Stimulated activated CD8-positive, alpha-beta memory T cell treated with anti-CD3 and anti-CD28 coated beads, Interleukin-4, amount 100 ng/mL, for 4 hours (primary cell): ENCODE measurements around the gene ATP2A1.
"Not testable (repeated sequence)": the region's sequence is repeated elsewhere in the genome, so short reads cannot be mapped to it uniquely, and the experiment has no call there.

Experiments
- DNase-seq, 2 donors: peaks; one replicate each; pipeline ENCODE4 v3.0.0-alpha.2; 2020; ENCODE audit warnings: low read depth in 2 of 2, low spot score in 1 of 2

The ATP2A1 gene

DNA sequence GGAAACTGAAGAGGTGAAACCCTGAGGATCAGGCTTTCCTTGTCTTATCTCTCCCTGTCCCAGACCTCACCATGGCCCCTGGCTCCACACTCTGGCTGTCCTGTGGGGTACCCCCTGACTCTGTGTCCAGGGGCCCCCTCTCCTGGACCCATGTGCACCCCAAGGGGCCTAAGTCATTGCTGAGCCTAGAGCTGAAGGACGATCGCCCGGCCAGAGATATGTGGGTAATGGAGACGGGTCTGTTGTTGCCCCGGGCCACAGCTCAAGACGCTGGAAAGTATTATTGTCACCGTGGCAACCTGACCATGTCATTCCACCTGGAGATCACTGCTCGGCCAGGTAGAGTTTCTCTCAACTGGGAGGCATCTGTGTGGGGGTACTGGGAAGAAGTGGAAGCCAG lies 54.9 kb downstream of the ATP2A1 start:
- no peak for DNase-seq

DNA sequence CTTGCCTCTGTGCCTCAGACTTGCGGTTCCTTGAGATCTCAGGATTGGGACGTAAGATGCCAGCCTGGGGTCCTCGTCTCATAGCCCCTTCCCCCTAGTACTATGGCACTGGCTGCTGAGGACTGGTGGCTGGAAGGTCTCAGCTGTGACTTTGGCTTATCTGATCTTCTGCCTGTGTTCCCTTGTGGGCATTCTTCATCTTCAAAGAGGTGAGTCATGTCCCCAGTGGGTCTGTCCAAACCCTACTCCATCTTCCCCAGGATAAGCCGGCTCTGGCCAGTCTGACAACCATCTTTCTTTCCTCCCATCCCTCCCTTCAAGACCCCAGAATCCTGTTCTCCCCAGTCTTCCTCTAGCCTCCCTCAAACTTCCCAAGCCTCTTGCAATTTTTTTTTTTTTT lies 57.1 kb downstream of the ATP2A1 start:
- DNase-seq: no peak

DNA sequence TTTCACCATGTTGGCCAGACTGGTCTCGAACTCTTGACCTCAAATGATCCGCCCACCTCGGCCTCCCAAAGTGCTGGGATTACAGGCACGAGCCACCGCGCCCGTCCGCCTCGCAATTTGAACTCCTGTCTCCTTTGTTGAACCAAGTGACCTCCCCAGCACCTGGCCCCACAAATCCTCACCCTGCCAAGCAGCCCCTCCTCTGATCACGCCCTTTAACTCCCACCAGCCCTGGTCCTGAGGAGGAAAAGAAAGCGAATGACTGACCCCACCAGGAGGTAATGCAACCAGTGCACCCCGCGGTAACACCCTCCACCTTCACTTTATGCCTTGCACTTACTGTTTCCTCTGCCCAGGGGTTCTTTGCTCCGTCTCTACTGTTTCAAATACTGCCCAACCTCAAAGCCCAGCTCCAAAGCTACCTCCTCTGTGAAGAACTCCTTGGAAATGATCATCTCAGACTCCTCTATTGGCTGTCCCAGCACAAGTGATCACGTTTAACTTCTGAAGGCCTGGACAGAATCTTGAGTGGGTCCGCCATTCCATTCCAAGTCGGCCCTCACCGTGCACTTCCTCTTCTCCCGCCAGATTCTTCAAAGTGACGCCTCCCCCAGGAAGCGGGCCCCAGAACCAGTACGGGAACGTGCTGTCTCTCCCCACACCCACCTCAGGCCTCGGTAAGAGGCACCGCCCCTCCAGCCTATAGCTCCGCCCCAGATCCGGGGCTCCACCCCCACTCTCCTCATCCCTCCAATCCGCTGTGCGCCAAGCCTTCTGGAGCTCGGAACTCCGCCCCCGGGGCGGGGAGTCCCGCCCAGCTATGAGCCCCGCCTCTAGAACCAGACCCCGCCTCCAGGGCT lies 57.9 kb downstream of the ATP2A1 start:
- peak; percentile 63 for DNase-seq

DNA sequence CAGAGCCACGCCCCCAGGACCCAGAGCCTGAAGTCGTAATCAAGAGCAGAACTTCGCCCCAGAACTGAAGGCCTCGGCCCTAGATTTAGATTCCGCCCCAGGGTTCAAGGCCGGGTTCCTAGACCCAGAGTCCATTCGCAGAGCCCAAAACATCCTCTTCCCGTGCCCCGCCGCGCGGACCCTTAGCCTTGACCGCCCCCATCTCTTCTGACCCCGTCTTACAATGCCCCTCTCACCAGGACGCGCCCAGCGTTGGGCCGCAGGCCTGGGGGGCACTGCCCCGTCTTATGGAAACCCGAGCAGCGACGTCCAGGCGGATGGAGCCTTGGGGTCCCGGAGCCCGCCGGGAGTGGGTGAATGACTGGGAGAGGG lies 58.5 kb downstream of the ATP2A1 start:
- DNase-seq: no peak

DNA sequence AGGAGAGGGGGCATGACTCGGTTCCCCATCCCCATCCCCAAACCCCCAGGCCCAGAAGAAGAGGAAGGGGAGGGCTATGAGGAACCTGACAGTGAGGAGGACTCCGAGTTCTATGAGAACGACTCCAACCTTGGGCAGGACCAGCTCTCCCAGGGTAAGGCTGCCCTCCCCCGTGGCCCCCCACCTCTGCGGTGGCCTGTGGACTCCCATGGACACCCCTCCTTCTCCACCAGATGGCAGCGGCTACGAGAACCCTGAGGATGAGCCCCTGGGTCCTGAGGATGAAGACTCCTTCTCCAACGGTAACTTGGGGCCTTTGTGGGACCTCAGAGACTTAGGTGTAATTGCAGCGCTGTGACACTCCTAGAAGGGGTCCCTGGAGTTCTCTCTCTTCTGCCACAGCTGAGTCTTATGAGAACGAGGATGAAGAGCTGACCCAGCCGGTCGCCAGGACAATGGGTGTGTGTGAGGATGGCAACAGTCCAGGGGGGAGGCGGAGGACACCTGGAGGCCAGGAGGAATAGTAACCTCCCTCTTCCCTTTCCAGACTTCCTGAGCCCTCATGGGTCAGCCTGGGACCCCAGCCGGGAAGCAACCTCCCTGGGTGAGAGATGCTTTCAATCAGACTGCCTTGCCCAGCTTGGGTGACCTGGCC lies 59.1 kb downstream of the ATP2A1 start:
- no peak for DNase-seq

DNA sequence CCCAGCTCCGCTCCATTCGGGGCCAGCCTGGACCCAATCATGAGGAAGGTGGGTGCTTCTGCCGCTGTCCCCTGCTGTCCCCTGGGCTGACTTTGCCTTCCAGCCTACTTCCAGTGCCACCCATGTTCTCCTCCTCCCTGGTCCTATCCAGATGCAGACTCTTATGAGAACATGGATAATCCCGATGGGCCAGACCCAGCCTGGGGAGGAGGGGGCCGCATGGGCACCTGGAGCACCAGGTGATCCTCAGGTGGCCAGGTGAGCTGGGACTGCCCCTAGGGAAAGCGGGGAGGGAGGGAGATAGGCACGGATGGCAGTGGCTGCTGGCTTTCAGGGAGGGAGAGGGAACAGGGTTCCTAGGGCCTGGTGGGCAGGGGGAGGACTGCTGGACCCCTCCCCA lies 60.4 kb downstream of the ATP2A1 start:
- DNase-seq: no peak

DNA sequence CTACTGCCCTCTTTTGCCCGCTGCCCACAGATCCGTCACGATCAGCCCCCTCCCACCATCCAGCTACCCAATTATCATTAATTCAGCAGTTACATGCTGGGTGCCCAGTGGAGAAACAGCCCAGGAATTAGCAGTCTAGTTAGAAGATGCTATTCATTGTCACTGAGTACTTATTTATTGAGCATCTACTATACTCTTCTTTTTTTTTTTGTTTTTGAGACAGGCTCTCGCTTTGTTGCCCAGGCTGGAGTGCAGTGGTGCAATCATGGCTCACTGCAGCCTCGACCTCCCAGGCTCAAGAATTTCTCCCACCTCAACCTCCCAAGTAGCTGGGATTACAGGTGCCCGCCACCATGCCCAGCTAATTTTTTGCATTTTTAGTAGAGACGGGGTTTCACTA lies 61.5 kb downstream of the ATP2A1 start:
- not testable (repeated sequence) for DNase-seq

DNA sequence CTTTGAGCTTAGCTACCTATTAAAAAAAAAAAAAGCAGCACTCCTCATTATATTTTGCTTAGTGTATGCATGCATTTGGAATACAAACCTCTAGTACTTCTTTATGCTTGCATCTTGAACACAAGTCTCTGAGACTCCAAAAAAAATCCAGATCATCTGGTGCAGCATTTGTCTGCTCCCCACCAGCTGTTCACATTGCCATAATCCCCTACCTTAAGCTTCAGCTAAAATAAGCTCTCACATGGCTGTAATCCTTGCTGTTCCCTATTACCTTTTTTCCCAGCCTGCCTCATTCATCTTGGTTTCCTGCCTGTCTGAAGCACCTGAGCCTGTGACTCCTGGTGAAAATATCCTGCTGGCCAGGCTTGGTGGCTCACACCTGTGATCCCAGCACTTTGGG lies 65.0 kb downstream of the ATP2A1 start:
- no peak for DNase-seq

DNA sequence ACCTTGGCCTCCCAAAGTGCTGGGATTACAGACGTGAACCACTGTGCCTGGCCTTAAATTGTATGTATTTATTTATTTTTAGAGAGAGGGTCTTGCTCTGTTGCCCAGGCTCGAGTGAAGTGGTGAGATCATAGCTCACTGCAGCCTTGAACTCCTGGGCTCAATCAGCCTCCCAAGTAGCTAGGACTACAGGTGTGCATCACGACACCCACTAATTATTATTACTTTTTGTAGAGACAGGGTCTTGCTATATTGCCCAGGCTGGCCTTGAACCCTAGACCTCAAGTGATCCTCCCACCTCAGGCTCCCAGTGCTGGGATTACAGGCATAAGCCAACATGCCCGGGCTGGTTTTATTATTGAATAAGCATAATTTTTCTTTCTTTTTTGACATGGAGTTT lies 68.4 kb downstream of the ATP2A1 start:
- no peak for DNase-seq

DNA sequence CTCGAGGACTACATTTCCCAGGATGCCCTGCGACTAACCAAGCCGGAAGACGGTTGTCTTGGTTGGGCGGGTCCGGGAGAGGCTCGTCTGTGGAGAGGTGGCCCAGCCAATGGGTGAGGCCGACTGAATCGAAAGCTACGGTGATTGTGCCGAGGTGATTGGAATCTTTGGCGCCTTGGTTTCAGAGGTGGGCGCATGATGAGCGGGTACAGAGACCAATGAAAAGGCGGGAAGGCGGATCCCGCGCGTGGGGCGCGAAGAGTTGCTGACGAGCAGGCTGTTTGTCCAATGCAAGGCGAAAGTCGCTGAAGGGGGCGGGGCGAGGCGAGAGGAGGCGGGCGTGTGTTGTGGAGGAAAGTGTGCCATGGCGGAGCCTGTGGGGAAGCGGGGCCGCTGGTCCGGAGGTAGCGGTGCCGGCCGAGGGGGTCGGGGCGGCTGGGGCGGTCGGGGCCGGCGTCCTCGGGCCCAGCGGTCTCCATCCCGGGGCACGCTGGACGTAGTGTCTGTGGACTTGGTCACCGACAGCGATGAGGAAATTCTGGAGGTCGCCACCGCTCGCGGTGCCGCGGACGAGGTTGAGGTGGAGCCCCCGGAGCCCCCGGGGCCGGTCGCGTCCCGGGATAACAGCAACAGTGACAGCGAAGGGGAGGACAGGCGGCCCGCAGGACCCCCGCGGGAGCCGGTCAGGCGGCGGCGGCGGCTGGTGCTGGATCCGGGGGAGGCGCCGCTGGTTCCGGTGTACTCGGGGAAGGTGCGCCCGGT lies 72.5 kb downstream of the ATP2A1 start, which contains the start of gene NFATC2IP:
Gene NFATC2IP (plus strand): TSS at position 290 of the 762 bp plus-strand sequence. CDS start 75 bp downstream, at position 365.
- peak; percentile 99 for DNase-seq

DNA sequence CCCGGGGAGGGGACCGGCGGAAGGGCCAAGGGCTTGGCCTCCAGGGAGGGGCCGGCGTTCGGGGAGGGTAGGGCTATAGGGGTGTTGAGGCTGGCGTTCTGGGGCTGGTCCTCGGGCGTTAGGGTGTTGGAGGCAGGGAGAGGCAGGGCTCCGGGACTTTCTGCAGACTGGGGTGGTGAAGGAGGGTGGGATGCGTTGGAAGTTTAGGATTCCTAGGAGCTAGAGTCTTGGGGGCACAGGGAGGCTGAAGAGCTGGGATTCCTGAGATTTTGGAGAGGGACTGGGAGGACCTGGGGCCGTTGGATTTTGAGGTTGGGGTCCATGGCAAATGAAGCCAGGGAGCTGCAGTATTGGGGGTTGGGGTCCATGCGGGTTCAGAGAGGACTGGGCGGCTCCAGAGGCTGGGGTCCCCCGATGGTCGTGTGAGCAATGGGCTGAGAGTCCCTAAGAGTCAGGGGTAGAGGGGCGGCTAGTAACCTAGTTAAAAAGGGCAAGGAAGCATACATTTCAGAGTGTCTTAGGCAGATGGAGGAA lies 73.2 kb downstream of the ATP2A1 start:
- no peak for DNase-seq
